ENCODE measurements around the gene GPR62.
"Not testable (repeated sequence)": the region's sequence is repeated elsewhere in the genome, so short reads cannot be mapped to it uniquely, and the experiment has no call there.

Gene GPR62

GRCh38 chr3:51987568-51987967 is 32.4 kb downstream of the GPR62 start:
- in situ Hi-C loops (cut with HindIII; ENCODE audit: low sequenced_read_pairs): no loop called here
- TF ChIP-seq CTCF (IDR thresholded peaks at IDR 0.05; ENCODE audit: low read depth, low read length, missing control alignments): no peak
- no peak for DNase-seq (ENCODE audit: low read depth)
- no peak overlapping the region for H3K4me3 ChIP-seq (ENCODE audit: low read depth, low read length)

GRCh38 chr3:51988286-51989146 is 33.3 kb downstream of the GPR62 start:
- in situ Hi-C loops (cut with HindIII; ENCODE audit: low sequenced_read_pairs): no loop called here

GRCh38 chr3:51990501-51990971 is 35.4 kb downstream of the GPR62 start:
- in situ Hi-C loops (cut with HindIII; ENCODE audit: low sequenced_read_pairs): loop anchor here (5.0 kb wide), 3 partner anchors 57 to 157 kb away; no protein-coding TSS in a partner anchor
- not testable (repeated sequence) for DNase-seq (ENCODE audit: low read depth); H3K4me3 ChIP-seq (ENCODE audit: low read depth, low read length)

More at GRCh38 chr3:51988286-51989146, 33.3 kb downstream of the GPR62 start:
- DNase-seq (ENCODE audit: low read depth): no peak
- no peak overlapping the region for H3K4me3 ChIP-seq (ENCODE audit: low read depth, low read length)
- TF ChIP-seq CTCF (IDR thresholded peaks at IDR 0.05; ENCODE audit: low read depth, low read length, missing control alignments): no peak

DNA sequence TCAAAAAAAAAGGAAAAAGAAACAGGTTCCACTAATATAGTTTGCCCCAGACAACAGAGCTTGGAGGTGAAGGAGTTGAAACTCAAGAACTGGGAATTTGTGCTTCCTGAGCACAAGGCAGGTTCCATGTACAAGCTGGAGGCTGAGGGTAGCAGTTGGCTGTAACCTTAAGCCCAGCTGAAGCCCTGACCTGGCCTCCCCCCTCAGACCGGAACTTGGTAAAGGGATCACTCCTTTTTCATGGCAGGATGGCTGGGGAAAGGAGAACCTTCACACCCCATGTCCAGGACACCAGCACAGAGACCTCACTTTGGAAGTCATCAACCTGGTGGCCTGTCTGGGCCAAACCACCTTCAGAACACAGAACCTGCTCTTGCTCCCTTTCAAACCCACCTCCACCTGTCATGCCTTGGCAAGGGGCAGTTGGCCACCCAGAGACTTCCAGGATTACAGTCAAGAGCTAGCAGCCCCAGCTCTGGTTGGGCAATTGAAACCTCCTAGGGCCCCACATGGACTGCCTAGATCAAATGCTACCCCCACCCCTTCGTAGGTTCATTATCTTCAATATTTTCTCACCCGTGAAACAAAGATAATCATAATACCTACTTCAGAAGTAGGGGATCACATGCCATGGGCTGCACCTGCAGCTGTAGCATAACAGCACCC is 37.0 kb downstream of the GPR62 start:
- H3K4me3 ChIP-seq (ENCODE audit: low read depth, low read length): no peak overlapping the region
- in situ Hi-C loops (cut with HindIII; ENCODE audit: low sequenced_read_pairs): loop anchor here (5.0 kb wide), 3 partner anchors 55 to 155 kb away; no protein-coding TSS in a partner anchor
- no peak for TF ChIP-seq CTCF (IDR thresholded peaks at IDR 0.05; ENCODE audit: low read depth, low read length, missing control alignments)
- no peak for DNase-seq (ENCODE audit: low read depth)

- in situ Hi-C loops (cut with HindIII; ENCODE audit: low sequenced_read_pairs): loop anchor here (5.0 kb wide), 3 partner anchors 54 to 154 kb away; no protein-coding TSS in a partner anchor
These were observed 38.5 kb downstream of the GPR62 start for GRCh38 chr3:51993657-51994056.

GRCh38 chr3:51994530-51994929 is 39.3 kb downstream of the GPR62 start:
- TF ChIP-seq CTCF (IDR thresholded peaks at IDR 0.05; ENCODE audit: low read depth, low read length, missing control alignments): no peak

More at GRCh38 chr3:51993657-51994056, 38.5 kb downstream of the GPR62 start:
- not testable (repeated sequence) for H3K4me3 ChIP-seq (ENCODE audit: low read depth, low read length); DNase-seq (ENCODE audit: low read depth)

GRCh38 chr3:51995346-51996163 is 40.4 kb downstream of the GPR62 start, which contains the start of gene RPL29:
Gene RPL29, minus strand, starts transcription at chr3:51995895. Its CDS starts 434 bp downstream, at chr3:51995461.
- DNase-seq (ENCODE audit: low read depth): peak; percentile 89
- in situ Hi-C loops (cut with HindIII; ENCODE audit: low sequenced_read_pairs): no loop called here
- H3K4me3 ChIP-seq (ENCODE audit: low read depth, low read length): peak within 1 kb of the TSS; percentile 88
- no peak for TF ChIP-seq CTCF (IDR thresholded peaks at IDR 0.05; ENCODE audit: low read depth, low read length, missing control alignments)

More at GRCh38 chr3:51994530-51994929, 39.3 kb downstream of the GPR62 start:
- no peak for DNase-seq (ENCODE audit: low read depth)
- in situ Hi-C loops (cut with HindIII; ENCODE audit: low sequenced_read_pairs): loop anchor here (5.0 kb wide), 3 partner anchors 53 to 153 kb away; no protein-coding TSS in a partner anchor
- peak overlapping the region; percentile 88 for H3K4me3 ChIP-seq (ENCODE audit: low read depth, low read length)
